Thyroid gland (tissue), 4 donors: Measurements from ENCODE around the gene HDAC5.

Source experiments
- POLR2A ChIP-seq, 2 donors: fragments of 450-650 bp; IDR thresholded peaks; one replicate each; pipeline ENCODE4 v1.6.1; 2017; ENCODE audit warnings: antibody characterized with exemption in 2 of 2, mild to moderate bottlenecking in 2 of 2, moderate library complexity in 1 of 2
- TF ChIP-seq, protein P1 (sequence below), 6 experiments: fragments of 200-600 bp in 3 of 6; fragments of 450-650 bp in 3 of 6; sonication (generic) in 3 of 6; IDR thresholded peaks; one replicate each; pipeline ENCODE4 v1.5.1; 2016 to 2019; ENCODE audit warnings: antibody characterized with exemption in 6 of 6, mild to moderate bottlenecking in 2 of 6, inconsistent platforms in 1 of 6, moderate library complexity in 1 of 6

DNA sequence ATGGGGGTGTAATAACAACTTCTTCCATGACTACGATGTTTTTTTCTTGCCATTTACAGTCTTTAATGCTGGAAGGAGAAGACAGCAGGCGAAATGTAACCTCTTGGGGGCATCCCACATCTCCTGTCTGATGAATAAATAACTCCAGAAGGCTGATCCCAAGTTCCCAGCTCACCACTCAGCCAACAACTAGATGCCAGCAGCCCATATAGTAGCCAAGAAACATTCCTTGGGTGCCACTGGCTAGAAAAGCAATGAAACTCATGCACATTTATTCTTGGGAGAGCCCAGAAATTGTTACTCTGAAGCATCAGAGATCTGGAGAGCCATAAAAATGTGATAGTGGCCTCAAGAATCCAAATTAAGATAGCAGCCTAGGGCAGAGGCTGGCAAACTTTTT is 86.0 kb downstream of the HDAC5 start:
- TF ChIP-seq, protein P1, sequence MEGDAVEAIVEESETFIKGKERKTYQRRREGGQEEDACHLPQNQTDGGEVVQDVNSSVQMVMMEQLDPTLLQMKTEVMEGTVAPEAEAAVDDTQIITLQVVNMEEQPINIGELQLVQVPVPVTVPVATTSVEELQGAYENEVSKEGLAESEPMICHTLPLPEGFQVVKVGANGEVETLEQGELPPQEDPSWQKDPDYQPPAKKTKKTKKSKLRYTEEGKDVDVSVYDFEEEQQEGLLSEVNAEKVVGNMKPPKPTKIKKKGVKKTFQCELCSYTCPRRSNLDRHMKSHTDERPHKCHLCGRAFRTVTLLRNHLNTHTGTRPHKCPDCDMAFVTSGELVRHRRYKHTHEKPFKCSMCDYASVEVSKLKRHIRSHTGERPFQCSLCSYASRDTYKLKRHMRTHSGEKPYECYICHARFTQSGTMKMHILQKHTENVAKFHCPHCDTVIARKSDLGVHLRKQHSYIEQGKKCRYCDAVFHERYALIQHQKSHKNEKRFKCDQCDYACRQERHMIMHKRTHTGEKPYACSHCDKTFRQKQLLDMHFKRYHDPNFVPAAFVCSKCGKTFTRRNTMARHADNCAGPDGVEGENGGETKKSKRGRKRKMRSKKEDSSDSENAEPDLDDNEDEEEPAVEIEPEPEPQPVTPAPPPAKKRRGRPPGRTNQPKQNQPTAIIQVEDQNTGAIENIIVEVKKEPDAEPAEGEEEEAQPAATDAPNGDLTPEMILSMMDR (IDR thresholded peaks at IDR 0.05) = no peak
- no peak for TF ChIP-seq POLR2A (IDR thresholded peaks at IDR 0.05)
